Measurements from ENCODE around the gene ZNF394.
"Not testable (repeated sequence)": the region's sequence is repeated elsewhere in the genome, so short reads cannot be mapped to it uniquely, and the experiment has no call there.

The ZNF394 gene

DNA sequence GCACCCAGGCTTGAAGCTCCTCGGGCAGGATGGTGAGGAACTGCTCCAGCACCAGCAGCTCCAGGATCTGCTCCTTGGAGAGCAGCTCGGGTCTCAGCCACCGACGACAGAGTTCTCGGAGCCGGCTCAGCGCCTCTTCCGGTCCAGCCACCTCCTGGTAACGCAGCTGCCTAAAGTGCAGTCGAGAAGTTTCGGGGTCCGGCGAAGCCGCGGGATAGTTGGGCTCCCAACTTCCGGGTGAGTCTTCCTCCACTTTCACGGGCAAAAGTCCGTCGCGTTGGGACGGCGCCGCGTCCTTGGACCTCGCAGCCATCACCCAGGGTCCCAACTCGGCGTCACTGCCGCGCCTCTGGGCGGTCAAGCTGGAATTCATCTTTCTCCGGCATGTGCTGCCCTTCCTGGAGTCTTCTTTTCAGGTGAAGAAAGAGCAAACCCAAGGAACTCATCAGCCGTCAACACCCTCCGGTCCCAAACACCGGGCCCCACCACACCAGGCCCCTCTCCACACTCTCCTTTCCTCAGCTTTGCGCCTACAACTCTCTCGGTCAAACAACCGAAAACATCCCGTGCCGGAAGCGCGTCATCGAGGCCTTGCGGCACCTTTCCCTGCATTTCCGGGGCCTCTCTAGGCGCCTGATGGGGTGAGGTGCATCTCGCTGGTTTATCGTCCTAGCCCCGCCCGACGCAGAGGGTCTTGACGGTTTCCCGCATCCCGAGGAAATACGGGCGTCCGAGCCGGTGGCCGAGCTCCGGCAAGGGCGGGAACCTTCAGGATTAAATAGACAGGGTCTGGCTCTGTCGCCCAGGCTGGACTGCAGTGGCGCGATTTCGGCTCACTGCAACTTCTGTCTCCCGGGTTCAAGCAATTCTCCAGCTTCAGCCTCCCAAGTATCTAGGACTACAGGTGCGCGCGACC is at the start of gene ZNF394:
Gene ZNF394 (minus strand): TSS at position 561 of the 916 bp plus-strand sequence. CDS start 188 bp downstream, at position 373.
- peak; percentile 40 to 96 (median 88) for DNase-seq

DNA sequence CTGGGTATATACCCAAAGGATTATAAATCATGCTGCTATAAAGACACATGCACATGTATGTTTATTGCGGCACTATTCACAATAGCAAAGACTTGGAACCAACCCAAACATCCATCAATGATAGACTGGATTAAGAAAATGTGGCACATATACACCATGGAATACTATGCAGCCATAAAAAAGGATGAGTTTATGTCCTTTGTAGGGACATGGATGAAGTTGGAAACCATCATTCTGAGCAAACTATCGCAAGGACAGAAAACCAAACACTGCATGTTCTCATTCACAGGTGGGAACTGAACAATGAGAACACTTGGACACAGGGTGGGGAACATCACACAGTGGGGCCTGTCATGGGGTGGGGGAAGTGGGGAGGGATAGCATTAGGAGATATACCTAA is 49.5 kb upstream of the ZNF394 start:
- DNase-seq, result not testable (repeated sequence)

DNA sequence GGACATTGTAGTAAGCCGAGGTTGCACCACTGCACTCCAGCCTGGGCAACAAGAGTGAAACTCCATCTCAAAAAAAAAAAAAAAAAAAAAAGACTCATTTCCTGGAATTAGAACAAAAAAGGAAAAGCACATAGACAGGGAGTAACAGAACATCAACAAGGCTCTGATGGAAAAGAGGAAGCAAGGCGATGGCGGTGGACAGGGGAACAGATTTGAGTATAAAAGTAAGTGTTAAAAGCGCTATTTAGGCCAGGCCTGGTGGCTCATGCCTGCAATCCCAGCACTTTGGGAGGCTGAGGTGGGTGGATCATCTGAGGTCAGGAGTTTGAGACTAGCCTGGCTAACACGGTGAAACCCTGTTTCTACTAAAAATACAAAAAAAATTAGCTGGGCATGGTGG is 45.2 kb upstream of the ZNF394 start:
- not testable (repeated sequence) for DNase-seq

DNA sequence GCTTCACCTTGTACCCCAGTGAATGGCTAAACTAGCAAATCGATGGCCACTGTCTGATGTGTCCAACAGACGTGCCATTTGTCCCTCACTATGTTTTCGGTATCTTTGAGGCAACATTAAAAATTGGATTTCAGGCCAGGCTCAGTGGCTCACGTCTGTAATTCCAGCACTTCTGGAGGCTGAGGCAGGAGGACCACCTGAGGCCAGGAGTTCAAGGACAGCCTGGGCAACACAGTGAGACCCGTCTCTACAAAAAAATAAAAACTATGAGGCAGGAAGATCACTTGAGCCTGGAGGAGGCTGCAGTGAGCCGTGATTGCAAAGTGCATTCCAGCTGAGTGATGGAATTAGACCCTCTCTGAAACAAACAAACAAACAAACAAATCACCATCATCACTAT is 43.8 kb upstream of the ZNF394 start:
- no peak for DNase-seq

DNA sequence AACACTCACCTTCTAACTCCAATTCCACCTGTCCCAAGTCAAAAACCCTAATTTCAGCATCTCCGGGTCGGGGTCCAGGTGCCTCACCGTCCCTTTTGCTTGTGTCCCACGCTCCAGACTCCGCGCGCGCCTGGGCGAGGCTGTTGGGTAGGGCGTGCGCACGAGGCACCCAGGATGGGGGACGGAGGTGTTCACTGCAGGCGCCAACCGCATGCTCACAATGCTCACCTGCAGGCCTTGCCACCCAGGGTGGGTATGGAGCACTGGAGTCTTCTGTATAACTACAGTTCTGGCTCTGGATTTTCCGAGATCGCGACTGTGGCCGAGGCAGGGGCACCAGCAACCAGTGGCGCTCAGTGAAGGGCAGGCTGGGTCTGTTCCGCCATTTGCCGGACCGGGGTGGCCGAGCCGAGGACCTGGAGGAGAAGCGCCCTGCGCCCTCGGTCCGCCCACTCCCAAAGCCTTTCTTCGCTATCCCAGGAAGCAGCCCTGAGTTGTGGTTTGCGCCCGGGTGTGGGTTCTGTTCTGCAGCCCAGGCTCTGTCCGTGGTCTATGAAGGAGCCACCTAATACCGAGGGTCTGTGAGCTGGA is 43.1 kb upstream of the ZNF394 start:
- no peak for DNase-seq

DNA sequence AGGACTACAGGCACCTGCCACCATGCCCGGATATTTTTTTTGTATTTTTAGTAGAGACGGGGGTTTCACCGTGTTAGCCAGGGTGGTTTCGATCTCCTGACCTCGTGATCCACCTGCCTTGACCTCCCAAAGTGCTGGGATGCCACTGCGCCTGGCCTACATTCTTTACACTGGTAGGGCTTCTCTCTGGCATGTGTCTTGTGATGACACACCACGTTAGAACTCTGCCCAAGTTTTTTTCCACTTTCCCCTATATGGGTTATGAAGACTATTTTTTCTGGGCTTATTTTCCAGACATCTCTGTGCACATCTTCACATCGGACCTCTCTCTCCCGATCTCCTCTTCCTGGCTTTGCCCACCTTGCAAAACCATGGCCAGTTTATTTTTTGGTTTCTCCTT is 41.1 kb upstream of the ZNF394 start:
- DNase-seq, result no peak

DNA sequence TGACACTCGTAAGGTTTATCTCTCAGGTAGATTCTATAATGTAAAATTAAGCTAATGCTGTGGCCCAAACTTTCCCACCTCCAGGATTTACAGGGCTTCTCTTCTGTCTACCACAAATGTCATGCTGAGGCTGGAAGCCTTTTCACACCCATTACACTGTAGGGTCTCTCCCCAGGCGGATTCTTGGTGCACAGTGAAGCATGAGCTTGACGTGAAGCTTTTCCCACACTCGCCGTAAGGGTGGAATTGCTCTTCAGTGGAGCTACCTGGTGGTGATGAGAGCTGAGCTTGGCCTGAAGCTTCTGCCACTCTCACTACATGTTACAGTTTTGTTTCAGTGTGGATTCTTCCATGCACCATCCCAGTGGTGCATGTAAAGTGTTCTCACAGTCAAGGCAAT is 40.5 kb upstream of the ZNF394 start:
- no peak for DNase-seq

DNA sequence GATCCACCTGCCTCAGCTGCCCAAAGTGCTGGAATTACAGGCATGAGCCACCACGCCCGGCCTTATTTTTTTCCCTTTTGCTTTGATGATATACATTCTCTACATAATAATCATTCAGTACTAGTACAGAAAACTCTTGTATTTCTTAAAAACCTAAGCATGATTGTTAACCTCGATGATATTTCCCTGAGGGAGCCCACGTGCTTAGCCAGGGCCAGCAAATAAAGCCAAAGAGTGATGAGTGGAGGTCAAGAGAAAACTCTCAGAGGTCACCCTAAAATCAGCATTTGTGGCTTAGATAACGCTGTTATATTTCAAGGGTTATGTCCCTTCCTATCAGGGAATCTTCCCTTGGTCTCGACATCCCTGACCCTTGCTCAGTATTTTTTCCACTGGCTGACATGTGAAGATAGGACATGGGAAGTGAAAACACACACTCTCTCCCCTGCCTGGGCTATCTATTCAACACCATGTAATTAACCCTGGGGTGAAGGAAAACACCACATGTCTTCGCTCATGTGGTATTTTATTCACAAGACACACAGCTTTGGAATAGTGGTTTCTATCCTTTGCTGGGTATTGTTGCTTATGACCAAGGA is 39.2 kb upstream of the ZNF394 start:
- no peak for DNase-seq

DNA sequence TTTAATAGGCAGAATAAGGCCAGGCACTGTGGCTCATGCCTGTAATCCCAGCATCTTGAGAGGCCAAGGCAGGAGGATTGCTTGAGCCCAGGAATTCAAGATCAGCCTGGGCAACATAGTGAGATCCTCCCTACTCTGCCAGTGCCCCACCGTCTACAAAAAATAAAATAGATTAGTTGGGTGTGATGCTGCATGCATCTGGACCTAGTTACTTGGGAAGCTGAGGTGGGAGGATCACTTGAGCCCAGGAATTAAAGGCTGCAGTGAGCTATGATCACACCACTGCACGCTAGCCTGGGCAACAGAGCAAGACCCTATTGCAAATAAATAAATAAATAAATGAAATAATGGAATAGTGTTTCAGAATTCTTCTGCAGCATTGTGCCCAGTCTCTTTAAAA is 35.6 kb upstream of the ZNF394 start:
- no peak for DNase-seq

DNA sequence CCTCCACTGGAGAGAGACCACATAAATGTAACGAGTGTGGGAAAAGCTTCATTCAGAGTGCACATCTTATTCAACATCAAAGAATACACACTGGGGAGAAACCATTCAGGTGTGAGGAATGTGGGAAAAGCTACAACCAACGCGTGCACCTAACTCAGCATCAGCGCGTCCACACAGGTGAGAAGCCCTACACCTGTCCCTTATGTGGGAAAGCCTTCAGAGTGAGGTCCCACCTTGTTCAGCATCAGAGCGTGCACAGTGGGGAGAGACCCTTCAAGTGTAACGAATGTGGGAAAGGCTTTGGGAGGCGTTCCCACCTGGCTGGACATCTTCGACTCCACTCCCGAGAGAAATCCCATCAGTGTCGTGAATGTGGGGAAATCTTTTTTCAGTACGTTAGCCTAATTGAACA is 31.3 kb upstream of the ZNF394 start:
- DNase-seq, result no peak

DNA sequence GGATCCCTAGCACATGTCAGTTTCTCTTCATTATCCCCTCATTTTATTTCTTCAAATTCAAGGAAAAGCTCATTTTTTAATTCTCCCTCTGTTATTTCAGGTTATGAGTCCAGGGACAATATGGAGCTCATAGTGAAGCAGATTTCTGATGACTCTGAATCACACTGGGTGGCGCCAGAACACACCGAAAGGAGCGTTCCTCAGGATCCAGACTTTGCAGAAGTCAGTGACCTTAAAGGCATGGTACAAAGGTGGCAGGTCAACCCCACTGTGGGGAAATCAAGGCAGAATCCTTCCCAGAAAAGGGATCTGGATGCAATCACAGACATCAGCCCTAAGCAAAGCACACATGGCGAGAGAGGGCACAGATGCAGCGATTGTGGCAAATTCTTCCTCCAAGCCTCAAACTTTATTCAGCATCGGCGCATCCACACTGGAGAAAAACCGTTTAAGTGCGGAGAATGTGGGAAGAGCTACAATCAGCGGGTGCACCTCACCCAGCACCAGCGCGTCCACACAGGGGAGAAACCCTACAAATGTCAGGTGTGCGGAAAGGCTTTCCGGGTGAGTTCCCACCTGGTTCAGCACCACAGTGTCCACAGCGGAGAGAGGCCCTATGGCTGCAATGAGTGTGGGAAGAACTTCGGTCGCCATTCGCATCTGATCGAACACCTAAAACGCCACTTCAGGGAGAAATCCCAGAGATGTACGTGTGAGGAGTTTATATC is 25.8 kb upstream of the ZNF394 start:
- DNase-seq, result no peak

DNA sequence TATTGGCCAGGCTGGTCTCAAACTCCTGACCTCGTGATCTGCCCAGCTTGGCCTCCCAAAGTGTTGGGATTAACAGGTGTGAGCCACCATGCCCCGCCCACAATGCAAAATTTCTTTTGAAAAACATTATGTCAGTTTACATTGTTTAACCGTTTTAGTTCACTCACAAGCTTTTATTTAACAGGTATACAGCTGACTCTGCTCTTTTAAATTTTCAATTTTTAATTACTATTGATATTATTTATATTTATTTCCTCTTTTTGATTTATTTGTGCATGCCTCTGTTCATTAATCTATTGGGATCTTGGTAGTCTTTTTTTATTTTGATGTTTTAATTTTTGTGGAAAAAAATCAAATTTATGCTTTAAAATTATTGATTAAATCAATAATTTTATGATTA is 21.3 kb upstream of the ZNF394 start:
- DNase-seq, result no peak

DNA sequence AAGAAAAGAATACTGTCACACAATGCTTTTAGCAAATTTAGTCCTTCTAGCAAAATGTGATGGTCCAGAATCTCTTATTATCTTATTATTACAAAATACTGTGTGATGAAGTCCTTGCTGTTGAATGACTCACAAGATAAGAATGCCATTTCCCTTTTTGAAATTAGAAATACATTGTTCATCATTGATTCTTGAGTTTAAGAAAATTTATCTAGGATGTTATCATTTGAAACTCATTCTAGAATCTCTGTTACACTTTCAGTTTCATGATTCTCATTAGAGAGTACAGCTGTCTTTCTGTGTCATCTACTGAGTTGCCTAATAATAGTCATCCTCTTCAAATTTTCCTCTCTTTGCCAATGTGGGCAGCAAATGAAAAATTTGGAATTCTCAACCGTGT is 14.0 kb upstream of the ZNF394 start:
- no peak for DNase-seq

DNA sequence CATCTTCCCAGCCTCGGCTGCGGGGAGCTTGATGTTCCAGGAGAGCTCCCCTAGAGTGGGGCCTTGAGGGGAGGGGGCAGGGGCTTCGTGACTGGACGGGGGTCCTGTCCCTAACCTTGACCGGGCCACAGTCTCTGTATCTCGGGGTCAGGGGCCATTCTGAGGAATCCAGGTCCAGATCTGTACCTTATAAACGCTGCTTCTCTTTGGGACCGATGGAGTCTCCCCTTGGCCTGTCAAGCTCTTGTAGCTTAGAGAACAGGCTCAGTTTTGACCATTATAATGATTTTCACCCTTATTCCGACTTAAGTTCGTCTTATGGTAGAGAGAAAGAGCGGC is 5.2 kb upstream of the ZNF394 start:
- no peak for DNase-seq

DNA sequence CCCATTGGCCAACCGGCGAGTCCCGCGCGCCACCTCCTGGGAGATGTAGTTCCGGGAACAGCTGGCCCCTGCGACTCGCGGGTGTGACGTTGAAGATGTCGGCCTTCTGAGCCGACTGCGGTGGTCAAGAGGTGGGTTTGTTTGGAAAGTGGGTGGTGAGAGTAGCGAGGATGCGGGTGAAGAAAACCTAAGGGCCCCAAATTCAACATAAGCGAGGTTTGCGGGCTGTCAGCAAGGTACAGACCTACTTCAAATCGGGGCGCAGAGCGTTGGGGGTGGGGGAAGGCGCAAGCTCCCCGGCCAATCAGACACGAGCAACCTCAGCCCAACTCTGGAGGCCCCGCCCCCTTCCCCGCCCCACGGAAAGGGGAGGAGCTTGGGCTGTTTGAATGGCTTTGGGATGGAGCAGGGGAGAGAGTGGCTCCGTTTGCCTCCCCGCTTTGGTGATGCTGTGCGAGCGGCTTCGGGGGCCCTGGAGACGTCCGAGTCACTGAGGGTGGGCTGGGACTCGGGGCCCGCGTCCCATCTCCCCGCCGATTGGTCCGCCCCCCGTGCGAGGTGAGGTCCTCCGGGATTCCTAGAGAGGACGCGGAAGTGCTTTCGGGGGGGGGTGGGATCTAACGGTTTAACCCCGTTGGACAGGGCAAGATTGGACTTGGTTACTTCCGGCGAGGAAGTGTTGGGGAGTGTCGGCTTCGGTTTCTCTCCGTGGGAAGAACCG is 4.7 kb upstream of the ZNF394 start, which contains the start of gene ZKSCAN5:
Gene ZKSCAN5 (plus strand): TSS at position 60 of the 721 bp plus-strand sequence. CDS start 1,383 bp downstream, outside the sequence.
- peak; percentile 88 to 100 (median 98) for DNase-seq

DNA sequence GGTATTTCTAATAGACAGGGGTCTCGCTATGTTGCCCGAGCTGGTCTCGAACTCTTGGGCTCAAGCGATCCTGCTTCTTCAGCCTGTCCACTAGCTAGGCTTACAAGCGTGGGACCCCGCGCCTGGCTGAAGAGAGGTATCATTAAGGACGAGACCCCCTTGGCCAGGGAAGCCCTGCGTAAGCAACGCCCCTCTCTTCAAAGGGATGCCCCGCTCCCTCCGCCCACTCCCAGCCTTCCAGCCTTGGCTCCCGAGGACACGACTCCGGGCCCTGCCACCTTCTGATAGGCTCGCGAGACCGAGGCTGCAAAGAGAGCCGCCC is 4.2 kb upstream of the ZNF394 start:
- peak in 12 of 58 donors; percentile 96 to 98 (median 98) for DNase-seq

DNA sequence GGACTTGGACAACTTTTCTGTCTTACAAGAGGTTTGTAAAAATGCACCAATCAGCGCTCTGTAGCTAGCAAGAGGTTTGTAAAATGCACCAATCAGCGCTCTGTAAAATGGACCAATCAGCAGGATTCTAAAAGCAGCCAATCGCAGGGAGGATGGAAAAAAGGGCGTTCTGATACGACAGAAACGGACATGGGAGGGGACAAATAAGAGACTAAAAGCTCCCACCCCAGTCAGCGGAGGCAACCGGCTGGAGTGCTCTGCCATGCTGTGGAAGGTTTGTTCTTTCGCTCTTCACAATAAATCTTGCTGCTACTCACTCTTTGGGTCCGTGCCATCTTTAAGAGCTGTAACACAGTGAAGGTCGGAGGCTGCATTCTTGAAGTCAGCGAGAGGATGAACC is 1.2 kb upstream of the ZNF394 start:
- DNase-seq, result not testable (repeated sequence)

DNA sequence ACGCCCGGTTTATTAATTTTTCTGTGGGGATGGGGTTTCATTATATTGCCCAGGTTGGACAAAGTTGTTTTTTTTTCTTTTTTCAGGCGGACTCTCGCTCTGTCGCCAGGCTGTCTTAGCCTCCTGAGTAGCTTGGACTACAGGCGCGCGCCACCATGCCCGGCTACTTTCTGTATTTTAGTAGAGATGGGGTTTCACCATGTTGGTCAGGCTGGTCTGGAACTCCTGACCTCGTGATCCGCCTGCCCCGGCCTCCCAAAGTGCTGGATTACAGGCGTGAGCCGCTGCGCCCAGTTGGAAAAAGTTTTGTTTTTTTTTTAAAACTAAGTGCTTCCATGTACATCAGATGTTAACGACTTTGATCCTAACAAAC is 542 bp upstream of the ZNF394 start:
- DNase-seq, result peak in 1 of 58 donors; percentile 17

DNA sequence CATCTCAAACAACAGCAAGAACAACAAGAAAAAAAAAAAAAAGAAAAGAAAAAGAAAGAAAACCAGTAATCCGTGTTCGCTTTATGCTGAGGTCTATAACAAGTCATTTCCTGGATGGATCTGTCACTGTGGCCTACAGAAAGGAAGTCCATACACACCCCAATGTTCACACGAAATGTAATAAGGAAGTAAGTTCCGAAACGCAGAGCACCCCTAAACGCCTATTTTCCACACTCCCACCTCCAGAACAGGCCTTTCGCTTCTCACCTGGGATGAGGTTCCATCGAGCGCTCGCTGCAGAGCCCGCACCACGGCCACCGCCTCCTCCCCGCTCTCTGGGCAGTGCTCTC is 735 bp downstream of the ZNF394 start:
- peak in 1 of 58 donors; percentile 44 for DNase-seq

DNA sequence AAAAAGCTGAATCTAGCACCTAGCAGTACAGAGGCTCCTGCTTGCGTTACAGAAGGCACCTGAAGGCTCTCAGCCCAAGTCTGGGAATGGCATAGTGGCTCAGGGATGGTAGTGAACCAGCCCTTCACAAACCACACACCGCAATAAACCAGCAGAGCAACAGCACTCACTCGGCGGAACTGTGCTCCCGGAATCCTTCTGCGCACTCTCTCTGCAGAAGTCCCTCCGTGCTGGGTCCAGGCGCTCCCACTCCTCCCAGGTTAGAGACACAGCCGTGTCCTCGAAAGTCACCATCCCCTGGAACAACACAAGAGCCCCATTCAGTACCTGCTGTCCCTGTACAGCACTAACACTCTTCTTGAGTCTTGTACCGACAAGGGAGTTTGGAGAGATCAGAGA is 1.5 kb downstream of the ZNF394 start:
- DNase-seq, result no peak
